Measurements from ENCODE around the gene GABRE. TPM values are rescaled to one million over a fixed set of nuclear protein-coding genes. Genes with fewer than 3 reads are reported as not detected.
A peak's percentile ranks its signal among the peaks of the same experiment; 100 is the strongest.

The GABRE gene
- total RNA-seq, 4 donors from 2014 or later: 31.4 to 81.0 (median 73.4) TPM

DNA sequence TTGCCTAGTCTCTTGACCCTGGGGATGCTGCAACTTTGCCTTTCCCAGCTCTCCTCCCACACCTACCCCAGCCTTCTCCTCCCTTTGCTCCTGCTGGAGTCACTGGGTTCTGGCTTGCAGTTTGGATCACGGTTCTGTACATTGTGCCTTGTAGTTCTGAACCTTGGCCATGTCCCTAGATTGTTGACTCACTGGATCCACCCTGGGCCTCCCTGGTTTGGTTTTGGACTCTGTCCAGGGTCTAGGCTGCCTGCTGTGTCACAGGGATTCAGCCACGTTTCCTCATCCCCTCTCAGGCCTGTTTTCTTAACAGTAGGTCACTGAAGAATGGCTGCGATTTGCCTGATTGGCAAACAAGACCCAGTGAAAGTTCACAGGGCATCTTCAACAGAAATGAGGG lies 11.5 kb upstream of the GABRE start:
- no peak overlapping the region for H3K4me3 ChIP-seq
- 55% methylated on average over 3 of the region's 3 CpGs; no CpG with 5 or more reads in 1 of the 2 donors for WGBS, 2 donors (ENCODE audit: low coverage in 1 of 2)
- H3K27ac ChIP-seq: no peak overlapping the region
- TF ChIP-seq EP300 (IDR thresholded peaks at IDR 0.05; ENCODE audit: low read depth) (no peak), POLR2A (IDR thresholded peaks at IDR 0.05) (no peak), POLR2AphosphoS5 (IDR thresholded peaks at IDR 0.05) (no peak)
- TF ChIP-seq, protein P1, sequence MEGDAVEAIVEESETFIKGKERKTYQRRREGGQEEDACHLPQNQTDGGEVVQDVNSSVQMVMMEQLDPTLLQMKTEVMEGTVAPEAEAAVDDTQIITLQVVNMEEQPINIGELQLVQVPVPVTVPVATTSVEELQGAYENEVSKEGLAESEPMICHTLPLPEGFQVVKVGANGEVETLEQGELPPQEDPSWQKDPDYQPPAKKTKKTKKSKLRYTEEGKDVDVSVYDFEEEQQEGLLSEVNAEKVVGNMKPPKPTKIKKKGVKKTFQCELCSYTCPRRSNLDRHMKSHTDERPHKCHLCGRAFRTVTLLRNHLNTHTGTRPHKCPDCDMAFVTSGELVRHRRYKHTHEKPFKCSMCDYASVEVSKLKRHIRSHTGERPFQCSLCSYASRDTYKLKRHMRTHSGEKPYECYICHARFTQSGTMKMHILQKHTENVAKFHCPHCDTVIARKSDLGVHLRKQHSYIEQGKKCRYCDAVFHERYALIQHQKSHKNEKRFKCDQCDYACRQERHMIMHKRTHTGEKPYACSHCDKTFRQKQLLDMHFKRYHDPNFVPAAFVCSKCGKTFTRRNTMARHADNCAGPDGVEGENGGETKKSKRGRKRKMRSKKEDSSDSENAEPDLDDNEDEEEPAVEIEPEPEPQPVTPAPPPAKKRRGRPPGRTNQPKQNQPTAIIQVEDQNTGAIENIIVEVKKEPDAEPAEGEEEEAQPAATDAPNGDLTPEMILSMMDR (IDR thresholded peaks at IDR 0.05): no peak
- intact Hi-C loops (cut with DNase I; ENCODE audit: low total_unique reads): no loop called here
- in situ Hi-C loops (cut with MboI; ENCODE audit: low pct_ligation_motif_present in 1 of 4, low pct_unique_long_range_greater_than_20kb in 1 of 4, low sequenced_read_pairs in 3 of 4): no loop called here
- H3K27me3 ChIP-seq: no peaks in the 10 kb centered on the region
- H3K9me3 ChIP-seq: no peaks in the 10 kb centered on the region
- DNase-seq: peak; percentile 37
- H3K36me3 ChIP-seq: no peaks in the 10 kb centered on the region
- H3K4me1 ChIP-seq: peaks cover 0 to 11% (median 3%) of the 10 kb centered on the region in 4 donors

DNA sequence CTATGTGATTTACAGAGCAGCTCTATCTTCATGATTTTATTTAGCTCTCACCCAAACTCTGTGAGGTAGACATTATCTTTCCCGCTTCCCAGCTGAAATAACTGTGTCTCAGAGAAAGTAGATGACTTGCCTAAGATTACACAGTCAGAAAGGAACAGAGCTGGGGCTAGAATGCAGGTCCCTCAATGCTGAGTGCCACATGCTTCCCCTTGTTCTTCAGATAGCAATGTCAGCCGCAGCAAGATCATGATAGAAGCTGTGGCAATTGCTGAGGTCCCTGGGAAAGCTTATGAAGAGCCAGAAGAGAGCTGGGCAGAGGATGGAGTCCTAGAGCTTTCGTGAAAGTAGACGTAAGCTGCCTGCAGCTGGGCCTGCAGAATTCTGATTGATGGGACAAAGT lies 11.1 kb upstream of the GABRE start:
- H3K4me3 ChIP-seq: no peak overlapping the region
- WGBS, 2 donors (ENCODE audit: low coverage in 1 of 2): 75% methylated on average over 4 of the region's 4 CpGs; no CpG with 5 or more reads in 1 of the 2 donors

DNA sequence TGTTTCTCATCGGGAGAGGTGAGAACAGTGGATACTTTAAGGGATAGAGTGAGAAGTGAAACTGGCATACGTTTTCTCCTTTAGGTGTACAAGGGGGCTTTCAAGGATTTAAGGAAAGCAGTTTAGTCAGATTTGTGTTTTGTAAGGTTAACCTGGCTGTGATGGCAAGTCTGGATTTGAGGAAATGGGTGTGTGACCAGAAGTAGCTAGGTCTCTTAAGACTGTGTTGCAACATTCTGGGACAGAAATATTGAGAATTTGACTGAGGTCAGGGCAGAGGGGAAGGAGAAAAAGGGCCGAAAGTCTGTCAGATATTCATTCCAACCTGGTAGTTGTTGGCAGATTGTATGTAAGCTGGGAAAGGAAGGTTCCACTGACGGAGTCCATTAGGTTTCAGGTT lies 10.4 kb upstream of the GABRE start:
- no peaks in the 10 kb centered on the region for H3K27me3 ChIP-seq
- WGBS, 2 donors (ENCODE audit: low coverage in 1 of 2): 62% methylated on average over 4 of the region's 4 CpGs; no CpG with 5 or more reads in 1 of the 2 donors
- no peak for DNase-seq
- TF ChIP-seq POLR2A (IDR thresholded peaks at IDR 0.05) (no peak), EP300 (IDR thresholded peaks at IDR 0.05; ENCODE audit: low read depth) (no peak), POLR2AphosphoS5 (IDR thresholded peaks at IDR 0.05) (no peak)
- TF ChIP-seq, protein P1 (IDR thresholded peaks at IDR 0.05): no peak
- in situ Hi-C loops (cut with MboI; ENCODE audit: low pct_ligation_motif_present in 1 of 4, low pct_unique_long_range_greater_than_20kb in 1 of 4, low sequenced_read_pairs in 3 of 4): no loop called here
- intact Hi-C loops (cut with DNase I; ENCODE audit: low total_unique reads): no loop called here
- no peak overlapping the region for H3K27ac ChIP-seq
- H3K9me3 ChIP-seq: no peaks in the 10 kb centered on the region
- no peak overlapping the region for H3K4me3 ChIP-seq
- no peaks in the 10 kb centered on the region for H3K36me3 ChIP-seq
- peaks cover 0 to 11% (median 3%) of the 10 kb centered on the region in 4 donors for H3K4me1 ChIP-seq

More for the DNA sequence above, 11.1 kb upstream of the GABRE start:
- intact Hi-C loops (cut with DNase I; ENCODE audit: low total_unique reads) (no loop called here), in situ Hi-C loops (cut with MboI; ENCODE audit: low pct_ligation_motif_present in 1 of 4, low pct_unique_long_range_greater_than_20kb in 1 of 4, low sequenced_read_pairs in 3 of 4) (no loop called here)
- Histone ChIP-seq H3K27ac (no peak overlapping the region), H3K27me3 (no peaks in the 10 kb centered on the region), H3K36me3 (no peaks in the 10 kb centered on the region), H3K9me3 (no peaks in the 10 kb centered on the region), H3K4me1 (peaks cover 0 to 11% (median 3%) of the 10 kb centered on the region in 4 donors)
- TF ChIP-seq, protein P1 (IDR thresholded peaks at IDR 0.05): no peak
- no peak for TF ChIP-seq POLR2AphosphoS5 (IDR thresholded peaks at IDR 0.05)
- no peak for TF ChIP-seq EP300 (IDR thresholded peaks at IDR 0.05; ENCODE audit: low read depth)
- no peak for TF ChIP-seq POLR2A (IDR thresholded peaks at IDR 0.05)
- no peak for DNase-seq

- no peaks in the 10 kb centered on the region for H3K27me3 ChIP-seq
- in situ Hi-C loops (cut with MboI; ENCODE audit: low pct_ligation_motif_present in 1 of 4, low pct_unique_long_range_greater_than_20kb in 1 of 4, low sequenced_read_pairs in 3 of 4): no loop called here
- no peak overlapping the region for H3K27ac ChIP-seq
These were observed 9.9 kb upstream of the GABRE start for GRCh38 chrX:151984328-151984727.

More at GRCh38 chrX:151984328-151984727, 9.9 kb upstream of the GABRE start:
- DNase-seq: no peak
- Histone ChIP-seq H3K4me3 (no peak overlapping the region), H3K4me1 (peaks cover 0 to 11% (median 3%) of the 10 kb centered on the region in 4 donors), H3K9me3 (no peaks in the 10 kb centered on the region), H3K36me3 (no peaks in the 10 kb centered on the region)
- intact Hi-C loops (cut with DNase I; ENCODE audit: low total_unique reads): no loop called here
- TF ChIP-seq POLR2AphosphoS5 (IDR thresholded peaks at IDR 0.05) (no peak), POLR2A (IDR thresholded peaks at IDR 0.05) (no peak), EP300 (IDR thresholded peaks at IDR 0.05; ENCODE audit: low read depth) (no peak)
- TF ChIP-seq, protein P1 (IDR thresholded peaks at IDR 0.05): no peak
- WGBS, 2 donors (ENCODE audit: low coverage in 1 of 2): 42% methylated on average over 3 of the region's 3 CpGs; no CpG with 5 or more reads in 1 of the 2 donors

Measured in transverse colon (tissue), 4 donors.